Upper lobe of left lung (tissue), 4 donors: ENCODE measurements around the gene KIAA1755.
A peak's percentile ranks its signal among the peaks of the same experiment; 100 is the strongest.

Experiments used
- CTCF ChIP-seq, 6 experiments: fragments of 450-650 bp in 4 of 6; fragments of 200-600 bp in 2 of 6; sonication (generic) in 2 of 6; IDR thresholded peaks; one replicate each; pipeline ENCODE4 v1.5.1; 2016 to 2019; ENCODE audit warnings: antibody characterized with exemption in 6 of 6
- POLR2A ChIP-seq, 4 donors: fragments of 450-650 bp; IDR thresholded peaks; one replicate each; pipeline ENCODE4 v1.5.1; 2016 to 2017; ENCODE audit warnings: antibody characterized with exemption in 4 of 4, mild to moderate bottlenecking in 2 of 4

GRCh38 chr20:38222231-38222922, 38.2 kb downstream of the KIAA1755 start:
- TF ChIP-seq CTCF (IDR thresholded peaks at IDR 0.05): peak; percentile 72 to 88 (median 78)
- TF ChIP-seq POLR2A (IDR thresholded peaks at IDR 0.05): no peak
